ENCODE results near the gene USP3. TPM values are rescaled to one million over a fixed set of nuclear protein-coding genes. Genes with fewer than 3 reads are reported as not detected.

The USP3 gene
- total and polyA plus RNA-seq, 10 of the 15 experiments (the other 5 are each of a cell fraction or from before 2014, with no cell fraction given): 23.8 to 64.5 (median 50.3) TPM

DNA sequence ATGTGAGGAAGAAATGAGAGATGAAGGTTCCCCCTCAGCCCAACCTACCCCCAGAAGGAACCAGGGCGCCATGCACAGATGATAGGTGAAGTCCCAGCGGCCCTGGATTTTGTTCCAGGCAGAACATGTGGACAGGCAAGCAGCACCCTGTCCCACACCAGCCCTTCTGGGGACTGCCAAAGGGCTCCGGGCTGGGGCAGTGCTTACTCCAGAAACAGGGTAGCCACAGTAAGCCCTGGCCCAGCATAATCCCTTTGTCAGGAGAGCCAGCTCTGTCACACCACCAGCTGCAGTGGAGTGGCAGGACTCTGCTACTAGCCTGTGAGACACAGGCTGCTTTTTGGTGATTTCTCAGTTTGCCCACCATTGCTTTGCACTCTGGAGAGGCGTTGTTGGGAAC lies 99.1 kb downstream of the USP3 start:
- H3K9me3 ChIP-seq (replicated peaks; ENCODE audit: control insufficient read depth, insufficient read depth, low read length): no peaks in the 10 kb centered on the region
- SMC1A ChIA-PET (ENCODE audit: uncharacterized antibody, unreplicated experiment): interaction anchor here (0.6 to 1.3 kb wide), 5 partner anchors 13 to 961 kb away, joined by 3 to 5 read pairs (median 3); no protein-coding TSS in a partner anchor
- POLR2A ChIA-PET: no interaction called here
- H3K4me2 ChIP-seq (ENCODE audit: control insufficient read depth, insufficient read depth): no peak overlapping the region
- no peak for ATAC-seq
- peaks cover 20% of the 10 kb centered on the region for H3K4me1 ChIP-seq (ENCODE audit: control insufficient read depth, insufficient read depth, low read length)
- in situ Hi-C loops (cut with MboI): no loop called here
- intact Hi-C loops (cut with micrococcal nuclease; ENCODE audit: unreplicated experiment): no loop called here
- BruUV-seq (replicated peaks): no TSS peak
- H3K4me3 ChIP-seq: no peak overlapping the region
- no peak for FAIRE-seq
- H3K27ac ChIP-seq (ENCODE audit: control insufficient read depth, insufficient read depth): no peak overlapping the region
- H4K20me1 ChIP-seq (ENCODE audit: control insufficient read depth, insufficient read depth): no peaks in the 10 kb centered on the region
- H3K27me3 ChIP-seq (replicated peaks in 1 of 2; ENCODE audit: control insufficient read depth in 2 of 2, insufficient read depth in 2 of 2, low read length in 1 of 2): no peaks in the 10 kb centered on the region
- DNase-seq (ENCODE audit: low read depth, low spot score): no peak
- CTCF ChIA-PET: interaction anchor here (0.9 to 11.3 kb wide), 5 partner anchors 132 to 464 kb away, joined by 3 to 272 read pairs (median 5); no protein-coding TSS in a partner anchor
- H3K36me3 ChIP-seq (ENCODE audit: control insufficient read depth in 2 of 2, insufficient read depth in 2 of 2, low read length in 1 of 2): peaks cover 8 to 10% of the 10 kb centered on the region in 2 experiments
- RAD21 ChIA-PET (ENCODE audit: unreplicated experiment): interaction anchor here (1.1 to 7.3 kb wide), 2 partner anchors 136 to 464 kb away, joined by 3 to 106 read pairs; no protein-coding TSS in a partner anchor
- WGBS (ENCODE audit: insufficient coverage, insufficient replicate concordance, low lambda C conversion rate, missing lambda C conversion rate): 86% methylated on average over 4 of the region's 4 CpGs
- H3K9ac ChIP-seq (ENCODE audit: control insufficient read depth, insufficient read depth, low read length): no peak overlapping the region
- H3K79me2 ChIP-seq (ENCODE audit: control insufficient read depth, insufficient read depth, low read length): peaks cover 17% of the 10 kb centered on the region
- H2AFZ ChIP-seq (ENCODE audit: control insufficient read depth, low read depth, low read length): no peak overlapping the region
- TF ChIP-seq RCOR1 (conservative IDR thresholded peaks at IDR 0.05; ENCODE audit: low read depth, low read length) (no peak), CHD1 (IDR thresholded peaks at IDR 0.05; ENCODE audit: low read depth, low read length) (no peak), ZNF622 (IDR thresholded peaks at IDR 0.05) (no peak), EED (IDR thresholded peaks at IDR 0.05; ENCODE audit: low read depth) (no peak), BHLHE40 (IDR thresholded peaks at IDR 0.05; ENCODE audit: borderline replicate concordance in 1 of 2, low read depth in 2 of 2, low read length in 1 of 2) (no peak), SUPT20H (IDR thresholded peaks at IDR 0.05; ENCODE audit: borderline replicate concordance, control insufficient read depth, low read depth, low read length) (no peak), RUNX3 (IDR thresholded peaks at IDR 0.05; ENCODE audit: low read length) (no peak)
- TF ChIP-seq, protein P1, sequence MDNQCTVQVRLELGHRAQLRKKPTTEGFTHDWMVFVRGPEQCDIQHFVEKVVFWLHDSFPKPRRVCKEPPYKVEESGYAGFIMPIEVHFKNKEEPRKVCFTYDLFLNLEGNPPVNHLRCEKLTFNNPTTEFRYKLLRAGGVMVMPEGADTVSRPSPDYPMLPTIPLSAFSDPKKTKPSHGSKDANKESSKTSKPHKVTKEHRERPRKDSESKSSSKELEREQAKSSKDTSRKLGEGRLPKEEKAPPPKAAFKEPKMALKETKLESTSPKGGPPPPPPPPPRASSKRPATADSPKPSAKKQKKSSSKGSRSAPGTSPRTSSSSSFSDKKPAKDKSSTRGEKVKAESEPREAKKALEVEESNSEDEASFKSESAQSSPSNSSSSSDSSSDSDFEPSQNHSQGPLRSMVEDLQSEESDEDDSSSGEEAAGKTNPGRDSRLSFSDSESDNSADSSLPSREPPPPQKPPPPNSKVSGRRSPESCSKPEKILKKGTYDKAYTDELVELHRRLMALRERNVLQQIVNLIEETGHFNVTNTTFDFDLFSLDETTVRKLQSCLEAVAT (IDR thresholded peaks at IDR 0.05): no peak
- TF ChIP-seq, protein P2, sequence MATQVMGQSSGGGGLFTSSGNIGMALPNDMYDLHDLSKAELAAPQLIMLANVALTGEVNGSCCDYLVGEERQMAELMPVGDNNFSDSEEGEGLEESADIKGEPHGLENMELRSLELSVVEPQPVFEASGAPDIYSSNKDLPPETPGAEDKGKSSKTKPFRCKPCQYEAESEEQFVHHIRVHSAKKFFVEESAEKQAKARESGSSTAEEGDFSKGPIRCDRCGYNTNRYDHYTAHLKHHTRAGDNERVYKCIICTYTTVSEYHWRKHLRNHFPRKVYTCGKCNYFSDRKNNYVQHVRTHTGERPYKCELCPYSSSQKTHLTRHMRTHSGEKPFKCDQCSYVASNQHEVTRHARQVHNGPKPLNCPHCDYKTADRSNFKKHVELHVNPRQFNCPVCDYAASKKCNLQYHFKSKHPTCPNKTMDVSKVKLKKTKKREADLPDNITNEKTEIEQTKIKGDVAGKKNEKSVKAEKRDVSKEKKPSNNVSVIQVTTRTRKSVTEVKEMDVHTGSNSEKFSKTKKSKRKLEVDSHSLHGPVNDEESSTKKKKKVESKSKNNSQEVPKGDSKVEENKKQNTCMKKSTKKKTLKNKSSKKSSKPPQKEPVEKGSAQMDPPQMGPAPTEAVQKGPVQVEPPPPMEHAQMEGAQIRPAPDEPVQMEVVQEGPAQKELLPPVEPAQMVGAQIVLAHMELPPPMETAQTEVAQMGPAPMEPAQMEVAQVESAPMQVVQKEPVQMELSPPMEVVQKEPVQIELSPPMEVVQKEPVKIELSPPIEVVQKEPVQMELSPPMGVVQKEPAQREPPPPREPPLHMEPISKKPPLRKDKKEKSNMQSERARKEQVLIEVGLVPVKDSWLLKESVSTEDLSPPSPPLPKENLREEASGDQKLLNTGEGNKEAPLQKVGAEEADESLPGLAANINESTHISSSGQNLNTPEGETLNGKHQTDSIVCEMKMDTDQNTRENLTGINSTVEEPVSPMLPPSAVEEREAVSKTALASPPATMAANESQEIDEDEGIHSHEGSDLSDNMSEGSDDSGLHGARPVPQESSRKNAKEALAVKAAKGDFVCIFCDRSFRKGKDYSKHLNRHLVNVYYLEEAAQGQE (IDR thresholded peaks at IDR 0.05; ENCODE audit: low read depth, low read length): no peak
- TF ChIP-seq, protein P3, sequence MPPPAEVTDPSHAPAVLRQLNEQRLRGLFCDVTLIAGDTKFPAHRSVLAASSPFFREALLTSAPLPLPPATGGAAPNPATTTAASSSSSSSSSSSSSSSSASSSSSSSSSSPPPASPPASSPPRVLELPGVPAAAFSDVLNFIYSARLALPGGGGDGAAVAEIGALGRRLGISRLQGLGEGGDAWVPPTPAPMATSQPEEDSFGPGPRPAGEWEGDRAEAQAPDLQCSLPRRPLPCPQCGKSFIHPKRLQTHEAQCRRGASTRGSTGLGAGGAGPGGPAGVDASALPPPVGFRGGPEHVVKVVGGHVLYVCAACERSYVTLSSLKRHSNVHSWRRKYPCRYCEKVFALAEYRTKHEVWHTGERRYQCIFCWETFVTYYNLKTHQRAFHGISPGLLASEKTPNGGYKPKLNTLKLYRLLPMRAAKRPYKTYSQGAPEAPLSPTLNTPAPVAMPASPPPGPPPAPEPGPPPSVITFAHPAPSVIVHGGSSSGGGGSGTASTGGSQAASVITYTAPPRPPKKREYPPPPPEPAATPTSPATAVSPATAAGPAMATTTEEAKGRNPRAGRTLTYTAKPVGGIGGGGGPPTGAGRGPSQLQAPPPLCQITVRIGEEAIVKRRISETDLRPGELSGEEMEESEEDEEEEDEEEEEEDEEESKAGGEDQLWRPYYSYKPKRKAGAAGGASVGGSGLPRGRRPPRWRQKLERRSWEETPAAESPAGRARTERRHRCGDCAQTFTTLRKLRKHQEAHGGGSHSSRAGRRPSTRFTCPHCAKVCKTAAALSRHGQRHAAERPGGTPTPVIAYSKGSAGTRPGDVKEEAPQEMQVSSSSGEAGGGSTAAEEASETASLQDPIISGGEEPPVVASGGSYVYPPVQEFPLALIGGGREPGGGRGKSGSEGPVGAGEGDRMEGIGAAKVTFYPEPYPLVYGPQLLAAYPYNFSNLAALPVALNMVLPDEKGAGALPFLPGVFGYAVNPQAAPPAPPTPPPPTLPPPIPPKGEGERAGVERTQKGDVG (CRISPR knock-in tag; IDR thresholded peaks at IDR 0.05): no peak
- TF ChIP-seq, protein P4, sequence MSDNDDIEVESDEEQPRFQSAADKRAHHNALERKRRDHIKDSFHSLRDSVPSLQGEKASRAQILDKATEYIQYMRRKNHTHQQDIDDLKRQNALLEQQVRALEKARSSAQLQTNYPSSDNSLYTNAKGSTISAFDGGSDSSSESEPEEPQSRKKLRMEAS (IDR thresholded peaks at IDR 0.05; ENCODE audit: low read depth, low read length): no peak
- TF ChIP-seq, protein P5, sequence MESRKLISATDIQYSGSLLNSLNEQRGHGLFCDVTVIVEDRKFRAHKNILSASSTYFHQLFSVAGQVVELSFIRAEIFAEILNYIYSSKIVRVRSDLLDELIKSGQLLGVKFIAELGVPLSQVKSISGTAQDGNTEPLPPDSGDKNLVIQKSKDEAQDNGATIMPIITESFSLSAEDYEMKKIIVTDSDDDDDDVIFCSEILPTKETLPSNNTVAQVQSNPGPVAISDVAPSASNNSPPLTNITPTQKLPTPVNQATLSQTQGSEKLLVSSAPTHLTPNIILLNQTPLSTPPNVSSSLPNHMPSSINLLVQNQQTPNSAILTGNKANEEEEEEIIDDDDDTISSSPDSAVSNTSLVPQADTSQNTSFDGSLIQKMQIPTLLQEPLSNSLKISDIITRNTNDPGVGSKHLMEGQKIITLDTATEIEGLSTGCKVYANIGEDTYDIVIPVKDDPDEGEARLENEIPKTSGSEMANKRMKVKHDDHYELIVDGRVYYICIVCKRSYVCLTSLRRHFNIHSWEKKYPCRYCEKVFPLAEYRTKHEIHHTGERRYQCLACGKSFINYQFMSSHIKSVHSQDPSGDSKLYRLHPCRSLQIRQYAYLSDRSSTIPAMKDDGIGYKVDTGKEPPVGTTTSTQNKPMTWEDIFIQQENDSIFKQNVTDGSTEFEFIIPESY (IDR thresholded peaks at IDR 0.05): no peak
